ENCODE data around the gene NFAM1.

The NFAM1 gene

GRCh38 chr22:42439821-42440674 is 7.8 kb upstream of the NFAM1 start:
- FAIRE-seq = no peak
- TF ChIP-seq, protein P1, sequence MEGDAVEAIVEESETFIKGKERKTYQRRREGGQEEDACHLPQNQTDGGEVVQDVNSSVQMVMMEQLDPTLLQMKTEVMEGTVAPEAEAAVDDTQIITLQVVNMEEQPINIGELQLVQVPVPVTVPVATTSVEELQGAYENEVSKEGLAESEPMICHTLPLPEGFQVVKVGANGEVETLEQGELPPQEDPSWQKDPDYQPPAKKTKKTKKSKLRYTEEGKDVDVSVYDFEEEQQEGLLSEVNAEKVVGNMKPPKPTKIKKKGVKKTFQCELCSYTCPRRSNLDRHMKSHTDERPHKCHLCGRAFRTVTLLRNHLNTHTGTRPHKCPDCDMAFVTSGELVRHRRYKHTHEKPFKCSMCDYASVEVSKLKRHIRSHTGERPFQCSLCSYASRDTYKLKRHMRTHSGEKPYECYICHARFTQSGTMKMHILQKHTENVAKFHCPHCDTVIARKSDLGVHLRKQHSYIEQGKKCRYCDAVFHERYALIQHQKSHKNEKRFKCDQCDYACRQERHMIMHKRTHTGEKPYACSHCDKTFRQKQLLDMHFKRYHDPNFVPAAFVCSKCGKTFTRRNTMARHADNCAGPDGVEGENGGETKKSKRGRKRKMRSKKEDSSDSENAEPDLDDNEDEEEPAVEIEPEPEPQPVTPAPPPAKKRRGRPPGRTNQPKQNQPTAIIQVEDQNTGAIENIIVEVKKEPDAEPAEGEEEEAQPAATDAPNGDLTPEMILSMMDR (IDR thresholded peaks at IDR 0.05; ENCODE audit: insufficient read depth, missing control alignments) = no peak
- DNase-seq (ENCODE audit: insufficient read length, low spot score) = no peak

DNA sequence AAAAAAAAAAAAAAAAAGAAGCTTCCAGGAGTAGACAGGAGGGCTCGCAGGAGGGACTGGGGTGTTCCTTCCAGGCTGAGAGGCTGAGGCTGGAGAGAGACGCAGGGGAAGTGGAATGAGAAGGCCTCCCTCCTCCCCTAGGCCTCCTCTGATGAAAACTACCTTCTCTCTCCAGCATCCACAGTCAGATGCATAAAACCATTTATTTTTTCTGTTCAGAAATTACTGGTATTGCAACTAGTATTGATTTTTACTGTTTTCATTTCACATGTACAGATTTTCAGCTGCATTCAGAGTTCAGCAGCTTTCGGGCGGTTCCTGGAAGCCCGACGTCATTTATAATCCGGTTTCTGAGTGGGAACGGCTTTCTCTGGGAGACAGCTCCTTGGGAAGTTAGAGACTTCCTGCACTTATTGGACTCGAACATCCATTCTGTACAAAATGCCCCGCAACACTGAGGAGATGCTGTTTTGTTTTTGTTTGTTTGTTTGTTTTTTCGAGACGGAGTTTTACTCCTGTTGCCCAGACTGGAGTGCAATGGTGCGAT is 6.9 kb upstream of the NFAM1 start:
- no peak for DNase-seq (ENCODE audit: insufficient read length, low spot score)
- no peak for FAIRE-seq
- TF ChIP-seq, protein P1 (IDR thresholded peaks at IDR 0.05; ENCODE audit: insufficient read depth, missing control alignments) = no peak

GRCh38 chr22:42438293-42438650 is 6.1 kb upstream of the NFAM1 start:
- DNase-seq (ENCODE audit: insufficient read length, low spot score) (no peak), FAIRE-seq (no peak)
- TF ChIP-seq, protein P1 (IDR thresholded peaks at IDR 0.05; ENCODE audit: insufficient read depth, missing control alignments) = no peak

DNA sequence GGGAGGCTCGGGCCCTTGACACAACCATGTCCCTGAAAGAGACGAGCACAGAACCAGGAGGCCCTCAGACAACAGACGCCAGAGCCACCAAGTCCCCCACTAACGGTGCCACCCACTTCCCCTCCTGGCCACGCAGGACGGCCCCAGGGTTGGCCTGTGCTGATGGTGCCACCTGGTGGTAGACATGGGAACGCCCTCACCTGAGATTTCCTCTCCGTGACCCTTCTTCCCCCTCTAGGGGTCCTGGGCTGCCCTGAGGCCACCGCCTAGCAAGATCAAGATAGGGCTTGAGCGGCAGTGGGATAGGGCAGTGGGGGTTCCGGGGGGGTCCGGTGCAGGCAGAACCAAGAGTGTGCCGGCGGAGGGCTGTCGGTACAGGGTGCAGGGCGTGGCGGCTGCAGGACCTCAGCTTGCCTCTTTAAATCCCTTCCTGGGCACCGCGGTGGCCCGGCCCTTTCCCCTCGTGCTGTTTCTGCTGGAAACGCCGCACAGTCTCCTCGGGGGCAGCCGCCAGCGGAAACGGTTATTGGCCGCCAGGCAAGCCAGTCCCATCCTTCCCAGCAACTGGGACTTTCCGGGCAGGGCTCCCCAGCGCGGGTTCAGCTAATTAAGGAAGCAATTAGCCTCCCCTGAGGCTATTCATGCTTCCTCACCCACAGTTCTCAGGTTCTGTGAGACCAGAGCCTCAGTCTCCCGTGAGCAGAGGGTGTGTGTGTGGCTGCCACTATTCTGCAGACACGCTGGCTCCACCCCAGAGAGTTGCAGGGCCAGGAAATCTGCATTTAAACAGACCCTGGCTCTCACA is 5.5 kb upstream of the NFAM1 start:
- TF ChIP-seq, protein P1 (IDR thresholded peaks at IDR 0.05; ENCODE audit: insufficient read depth, missing control alignments) = peak; percentile 90
- DNase-seq (ENCODE audit: insufficient read length, low spot score) = peak; percentile 39
- no peak for FAIRE-seq

- FAIRE-seq (no peak), DNase-seq (ENCODE audit: insufficient read length, low spot score) (no peak)
- TF ChIP-seq, protein P1 (IDR thresholded peaks at IDR 0.05; ENCODE audit: insufficient read depth, missing control alignments) = no peak
Observed at GRCh38 chr22:42436404-42436803, 4.2 kb upstream of the NFAM1 start.

- TF ChIP-seq, protein P1 (IDR thresholded peaks at IDR 0.05; ENCODE audit: insufficient read depth, missing control alignments) = no peak
- FAIRE-seq (no peak), DNase-seq (ENCODE audit: insufficient read length, low spot score) (no peak)
Observed at GRCh38 chr22:42434748-42435425, 2.7 kb upstream of the NFAM1 start.
